NCI-H1930 (cell line): ENCODE data around the gene MYBPH.

Experiments
- DNase-seq, 2 experiments: peaks; one replicate each; lab custom pipeline; 2025; lab: John Stamatoyannopoulos, UW

The MYBPH gene, protein sequence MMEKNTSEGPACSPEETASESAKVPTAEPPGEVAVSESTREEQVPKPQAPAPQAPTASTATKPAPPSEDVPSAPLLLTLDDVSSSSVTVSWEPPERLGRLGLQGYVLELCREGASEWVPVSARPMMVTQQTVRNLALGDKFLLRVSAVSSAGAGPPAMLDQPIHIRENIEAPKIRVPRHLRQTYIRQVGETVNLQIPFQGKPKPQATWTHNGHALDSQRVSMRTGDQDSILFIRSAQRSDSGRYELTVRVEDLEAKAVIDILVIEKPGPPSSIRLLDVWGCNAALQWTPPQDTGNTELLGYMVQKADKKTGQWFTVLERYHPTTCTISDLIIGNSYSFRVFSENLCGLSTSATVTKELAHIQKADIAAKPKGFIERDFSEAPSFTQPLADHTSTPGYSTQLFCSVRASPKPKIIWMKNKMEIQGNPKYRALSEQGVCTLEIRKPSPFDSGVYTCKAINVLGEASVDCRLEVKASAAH

DNA sequence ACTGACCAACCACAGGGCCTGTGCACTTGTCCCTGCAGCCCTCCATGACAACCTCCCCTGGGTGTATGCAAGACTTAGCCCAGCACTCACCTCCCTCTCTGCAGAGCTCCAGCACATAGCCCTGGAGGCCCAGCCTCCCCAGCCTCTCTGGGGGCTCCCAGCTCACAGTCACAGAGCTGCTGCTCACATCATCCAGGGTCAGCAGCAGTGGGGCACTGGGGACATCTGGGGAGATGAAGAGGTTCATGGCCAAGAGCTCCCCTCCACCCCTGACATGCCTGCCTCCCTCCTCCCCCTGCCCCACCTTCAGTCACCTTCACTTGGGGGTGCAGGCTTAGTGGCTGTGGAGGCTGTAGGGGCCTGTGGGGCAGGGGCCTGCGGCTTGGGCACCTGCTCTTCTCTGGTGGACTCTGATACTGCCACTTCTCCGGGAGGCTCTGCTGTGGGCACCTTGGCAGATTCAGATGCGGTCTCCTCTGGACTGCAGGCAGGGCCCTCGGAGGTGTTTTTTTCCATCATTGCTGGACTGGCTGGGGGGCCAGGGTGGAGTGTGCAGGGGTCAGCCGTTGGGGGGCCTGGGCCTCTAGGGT is at the start of gene MYBPH:
MYBPH (minus strand) TSS at position 590 of the 590 bp plus-strand sequence; CDS start at position 519, 71 bp downstream.
- no peak for DNase-seq

DNA sequence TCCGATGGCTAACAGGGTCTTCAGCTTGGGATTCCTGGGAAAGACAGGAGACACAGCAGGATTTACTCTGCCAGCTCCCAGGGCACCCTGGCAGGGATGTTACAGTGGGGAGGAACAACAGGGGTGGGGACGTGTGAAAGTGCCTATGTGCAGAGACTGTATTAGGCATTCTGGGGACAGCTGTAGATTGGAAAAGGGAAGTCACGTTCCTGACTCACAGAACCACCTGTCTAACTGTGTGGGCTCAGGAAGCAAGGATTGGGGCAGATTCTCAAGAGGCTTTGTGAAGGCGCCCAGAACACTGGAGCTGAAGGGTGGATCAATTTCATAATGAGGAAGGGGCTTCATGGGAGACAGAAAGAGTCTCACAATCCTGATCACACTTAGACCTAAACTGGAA is 49.4 kb upstream of the MYBPH start:
- DNase-seq, result no peak

DNA sequence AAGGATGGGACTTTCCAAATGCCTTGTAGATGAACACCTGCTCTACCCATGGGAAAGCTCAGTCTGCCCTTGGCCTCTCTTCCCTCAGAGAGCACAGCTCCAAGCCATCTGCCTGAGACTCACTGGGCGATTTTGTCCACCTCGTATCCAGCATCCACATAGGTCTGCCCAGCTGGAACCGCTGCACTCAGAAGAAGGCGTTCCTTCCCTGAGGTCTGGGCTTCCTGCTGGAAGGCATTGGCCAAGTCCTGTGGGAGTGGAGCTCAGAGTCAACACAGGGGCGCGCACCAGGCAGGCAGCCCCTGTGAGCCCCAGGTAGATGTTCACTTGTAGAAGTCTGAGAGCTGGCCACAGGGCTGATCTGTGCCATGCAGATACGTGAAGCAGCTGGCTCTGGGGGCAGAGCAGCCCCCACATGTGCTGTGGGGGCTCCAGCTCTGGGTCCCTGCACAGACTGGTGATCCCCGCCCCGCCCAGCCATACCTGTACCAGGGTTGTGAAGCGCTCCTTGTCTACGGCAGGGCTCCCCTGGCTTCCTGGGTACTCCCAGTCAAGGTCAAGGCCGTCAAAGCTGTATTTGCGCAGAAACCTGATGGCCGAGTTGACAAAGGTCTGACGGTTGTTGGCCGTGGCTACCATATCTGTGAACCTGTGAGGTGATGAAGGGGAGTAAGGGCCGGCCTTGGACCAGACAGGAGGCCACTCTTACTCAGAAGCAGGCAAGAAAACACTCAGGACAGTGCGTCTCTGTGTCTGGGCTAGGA is 47.6 kb upstream of the MYBPH start:
- DNase-seq, result no peak

DNA sequence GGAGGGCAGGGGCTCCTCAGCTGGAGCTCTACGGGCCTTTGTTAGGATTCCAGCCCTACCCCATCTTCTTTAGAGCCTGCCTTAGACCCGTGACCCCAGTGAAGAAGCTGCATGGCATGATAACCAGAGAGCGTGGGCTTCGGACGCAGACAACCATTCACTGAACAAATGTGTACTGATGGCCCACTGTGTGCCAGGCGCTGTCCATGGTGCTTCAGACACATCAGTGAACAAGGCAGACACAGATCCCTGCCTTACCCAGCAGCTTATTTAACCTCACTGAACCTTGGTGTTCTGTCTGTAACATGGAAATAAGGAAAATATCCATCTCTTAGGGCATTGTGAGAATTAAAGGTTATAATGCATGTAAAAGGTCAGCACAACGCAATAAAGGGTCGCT is 44.3 kb upstream of the MYBPH start:
- no peak for DNase-seq

DNA sequence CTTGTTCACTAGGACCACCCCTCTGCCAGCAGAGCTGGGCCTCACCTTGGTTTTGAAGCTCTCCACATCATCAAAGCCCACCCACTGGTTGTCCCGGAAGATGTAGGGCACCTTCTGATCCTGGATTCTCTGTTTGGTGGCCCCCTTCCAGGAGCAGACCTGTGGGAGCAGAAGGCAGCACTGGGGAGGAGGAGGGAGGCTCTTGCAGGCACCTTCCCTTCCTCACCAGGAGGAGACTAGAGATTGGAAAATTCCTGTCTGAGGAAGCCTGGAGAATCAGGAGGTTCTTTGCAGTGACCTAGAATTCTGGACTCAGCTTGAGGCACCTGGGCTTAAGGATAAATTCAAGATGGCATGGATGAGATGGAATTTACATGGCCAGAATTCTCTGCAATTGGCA is 43.5 kb upstream of the MYBPH start:
- no peak for DNase-seq

DNA sequence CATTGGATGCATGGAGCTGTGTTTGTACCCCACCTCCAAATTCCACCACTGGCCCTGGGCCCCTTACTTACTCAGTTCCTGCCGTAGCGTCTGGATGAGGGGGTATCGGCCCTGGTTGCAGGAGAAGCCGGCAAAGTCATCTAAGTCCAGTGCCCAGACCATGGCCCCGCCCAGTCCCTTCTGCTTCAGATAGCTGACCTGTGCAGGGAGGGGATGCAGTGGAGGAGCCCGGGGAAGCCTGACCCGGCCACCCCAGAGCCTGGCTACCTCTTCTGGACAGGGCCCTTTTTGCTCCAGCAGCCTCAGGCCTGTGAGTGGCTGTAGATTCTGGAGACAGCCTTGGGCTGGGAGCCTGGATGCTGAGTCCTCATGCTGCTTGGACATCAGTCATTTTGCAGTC is 42.0 kb upstream of the MYBPH start:
- no peak for DNase-seq

DNA sequence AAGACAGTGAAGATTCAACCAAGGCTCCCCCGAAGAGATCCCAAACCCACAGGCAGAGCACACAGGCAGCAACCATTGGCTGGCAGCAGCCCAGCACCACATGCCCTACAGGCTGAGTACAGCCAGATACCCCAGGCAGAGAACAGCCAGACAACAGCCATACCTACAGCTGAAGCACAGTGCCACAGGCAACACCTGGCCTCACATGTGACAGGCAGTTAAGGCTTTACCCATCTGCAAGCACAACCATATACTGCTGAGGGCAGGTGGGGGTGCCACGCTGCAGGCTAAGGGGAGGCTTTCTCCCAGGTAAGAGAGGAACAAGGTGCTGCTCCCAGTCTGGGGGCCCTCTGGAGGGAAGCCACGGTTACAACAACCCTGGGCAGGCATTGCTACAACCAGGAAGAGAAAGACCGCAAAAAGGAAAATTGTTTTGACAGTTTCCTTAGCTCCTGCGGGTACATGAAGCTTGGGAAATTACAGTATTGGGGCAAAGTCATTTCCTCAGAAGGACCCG is 41.6 kb upstream of the MYBPH start:
- DNase-seq, result no peak

DNA sequence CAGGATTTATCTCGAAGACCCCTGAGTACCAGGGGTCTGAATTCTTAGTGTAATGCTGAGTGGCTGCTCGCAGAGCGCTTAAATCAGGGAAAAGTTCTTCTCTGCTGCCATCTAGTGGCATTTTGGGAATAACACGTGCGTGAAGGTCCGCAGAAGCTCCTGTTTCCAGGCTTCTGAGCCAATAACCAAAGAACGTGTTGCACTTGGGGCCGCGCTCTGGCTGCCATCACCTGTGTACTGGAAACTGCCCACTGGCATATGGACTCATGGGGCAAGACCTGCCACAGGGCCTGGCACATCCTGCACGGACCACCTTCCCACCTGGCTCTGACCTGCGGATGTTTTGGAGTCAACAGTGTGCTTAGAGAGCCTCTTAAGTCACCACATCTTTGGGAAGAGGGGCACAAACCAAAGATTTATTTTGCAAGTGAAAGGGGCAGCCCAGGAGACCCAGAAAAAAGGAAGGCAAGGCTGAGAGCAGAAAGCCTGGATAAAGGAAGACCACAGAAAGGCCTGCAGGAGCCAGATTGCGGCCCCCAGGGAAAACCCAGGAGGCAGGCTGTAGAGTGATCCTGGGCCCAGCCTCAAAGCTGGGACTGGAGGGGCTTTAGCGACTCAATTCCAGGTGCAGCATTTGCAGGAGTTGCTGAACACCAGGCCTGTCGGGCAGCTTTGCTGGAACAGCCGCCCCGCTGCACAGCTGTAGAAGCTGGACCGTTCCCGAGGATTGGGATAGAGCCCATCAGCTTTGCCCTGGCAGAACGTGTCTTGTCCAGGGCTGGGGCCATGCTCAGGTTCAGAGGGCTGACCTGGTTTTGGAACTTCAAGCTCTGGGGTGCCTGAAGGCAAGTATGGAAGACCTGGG is 40.9 kb upstream of the MYBPH start:
- DNase-seq, result peak; percentile 28 to 74

DNA sequence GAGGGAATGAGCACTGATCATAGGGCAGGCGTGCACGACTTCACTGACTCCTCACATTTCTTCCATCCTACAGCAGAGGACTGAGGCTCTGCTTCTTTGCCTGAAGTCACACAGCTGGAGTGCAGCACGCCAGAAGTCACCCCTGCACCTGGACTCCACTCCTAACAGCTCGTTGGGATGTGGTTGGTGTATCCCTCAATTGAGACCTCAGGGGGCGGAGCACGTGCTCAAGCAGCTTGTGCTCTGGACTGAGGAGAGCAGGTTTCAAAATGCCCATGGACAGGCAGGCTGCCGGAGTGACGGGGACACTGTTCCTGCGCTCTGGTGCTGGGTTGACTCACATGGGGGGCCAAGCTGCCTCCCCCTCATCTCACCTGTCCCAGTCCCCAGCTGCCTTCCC is 39.9 kb upstream of the MYBPH start:
- no peak for DNase-seq

DNA sequence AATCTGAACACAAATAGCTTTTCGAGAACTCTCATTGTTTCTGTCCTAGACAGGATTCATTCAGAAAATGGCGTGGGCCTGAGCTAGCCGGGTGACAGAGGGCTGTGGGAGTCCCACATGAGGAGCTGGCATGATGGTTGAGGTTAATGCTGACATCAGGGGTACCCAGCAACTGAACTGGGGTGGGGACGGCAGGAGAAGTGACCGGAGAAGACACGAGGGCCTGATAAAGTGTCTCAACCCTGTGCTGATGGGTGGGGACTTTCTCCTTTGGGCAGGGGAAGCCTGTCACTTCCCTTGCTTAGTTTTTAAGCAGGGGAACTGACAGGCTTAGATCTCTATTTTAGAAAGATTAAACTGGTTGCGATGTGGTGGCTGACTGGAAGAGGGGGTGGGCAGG is 39.2 kb upstream of the MYBPH start:
- no peak for DNase-seq

DNA sequence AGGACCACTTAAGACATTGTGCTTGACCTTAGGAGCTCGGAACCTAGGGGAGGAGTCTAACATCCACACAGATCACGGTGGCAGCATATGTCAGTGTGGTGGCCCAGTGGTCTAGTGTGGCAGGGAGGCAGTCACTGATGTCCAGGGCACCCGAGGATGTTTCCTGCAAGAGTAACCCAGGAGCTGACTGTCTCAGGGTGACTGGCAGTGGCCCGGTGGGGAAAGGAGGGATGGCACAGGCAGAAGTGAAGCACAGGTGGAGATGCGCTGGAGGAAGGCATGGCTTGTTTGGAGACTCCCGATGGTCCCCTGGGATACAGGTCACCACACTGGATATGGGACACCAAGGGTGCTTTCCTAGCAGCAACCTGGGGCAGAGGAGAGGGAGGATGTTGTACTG is 37.5 kb upstream of the MYBPH start:
- DNase-seq, result no peak

DNA sequence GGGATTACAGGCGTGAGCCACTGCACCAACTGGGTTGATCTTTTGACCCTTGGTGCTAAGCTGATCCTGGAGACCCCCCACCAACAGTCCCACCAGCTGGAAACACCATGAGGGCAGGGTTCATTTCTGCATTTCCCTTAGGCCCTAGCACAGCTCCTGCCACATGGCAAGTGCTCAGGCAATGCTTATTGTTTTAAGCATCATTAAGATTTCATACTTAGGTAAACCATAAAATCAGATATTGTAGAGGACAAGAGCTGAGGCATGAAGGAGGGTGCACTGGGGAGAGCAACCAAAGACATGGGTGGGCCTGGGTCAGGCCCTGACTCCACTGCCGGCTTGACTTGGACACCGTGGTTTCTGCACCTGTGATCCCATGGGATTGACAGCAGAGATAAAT is 36.2 kb upstream of the MYBPH start:
- no peak for DNase-seq

DNA sequence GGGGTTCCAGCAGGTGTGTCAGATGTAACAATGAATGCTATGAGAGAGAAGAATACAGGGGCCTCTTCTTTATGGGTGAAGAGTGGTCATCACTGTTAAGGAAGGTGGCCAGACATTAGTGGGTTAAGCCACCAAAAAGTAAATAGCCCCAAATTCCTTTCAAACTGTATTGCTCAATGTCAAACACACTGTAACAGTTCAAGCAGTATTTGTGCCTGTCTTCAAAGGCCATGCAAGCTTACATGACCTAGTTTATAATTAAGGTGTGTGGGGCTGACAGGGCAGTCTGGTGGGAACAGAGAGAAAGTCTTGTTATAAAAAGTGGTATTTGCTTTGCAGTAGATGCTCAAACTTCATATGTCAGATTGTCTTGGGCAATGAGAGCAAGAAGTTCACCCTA is 35.4 kb upstream of the MYBPH start:
- no peak for DNase-seq

DNA sequence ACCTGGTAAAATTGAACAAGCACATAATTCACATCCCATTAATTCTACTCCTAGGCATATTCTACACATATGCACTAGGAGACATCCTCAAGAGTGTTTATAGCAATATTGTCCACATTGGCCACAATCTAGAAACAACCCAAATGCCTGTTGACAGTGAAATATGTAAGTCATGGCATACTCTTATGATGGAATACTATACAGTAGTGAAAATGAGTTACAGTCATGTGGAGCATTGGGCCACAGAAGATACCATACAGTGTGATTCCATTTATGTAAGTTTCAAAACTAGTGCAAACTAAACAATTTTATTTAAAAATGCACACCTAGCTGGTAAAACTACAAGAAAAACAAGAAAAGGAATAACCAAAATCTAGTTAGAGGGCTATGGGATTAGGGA is 34.7 kb upstream of the MYBPH start:
- DNase-seq, result no peak

DNA sequence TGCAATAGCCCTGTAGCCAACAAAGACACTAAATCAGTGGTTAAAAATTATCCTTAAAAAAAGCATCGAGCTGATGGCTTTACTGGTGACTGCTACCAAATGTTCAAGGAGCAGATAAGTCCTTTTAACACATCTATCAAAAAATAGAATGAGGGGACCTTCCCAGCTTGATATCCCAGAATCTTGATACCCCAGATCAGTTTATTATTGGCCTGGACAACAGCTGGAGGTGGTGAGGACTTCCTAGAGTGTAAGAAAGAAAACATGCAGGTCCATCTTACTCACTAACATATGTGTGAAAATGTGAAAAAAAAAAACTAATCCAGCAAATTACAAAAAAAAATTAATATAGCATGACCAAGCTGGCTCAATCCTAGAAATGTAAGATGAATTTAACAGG is 32.6 kb upstream of the MYBPH start:
- DNase-seq, result no peak

DNA sequence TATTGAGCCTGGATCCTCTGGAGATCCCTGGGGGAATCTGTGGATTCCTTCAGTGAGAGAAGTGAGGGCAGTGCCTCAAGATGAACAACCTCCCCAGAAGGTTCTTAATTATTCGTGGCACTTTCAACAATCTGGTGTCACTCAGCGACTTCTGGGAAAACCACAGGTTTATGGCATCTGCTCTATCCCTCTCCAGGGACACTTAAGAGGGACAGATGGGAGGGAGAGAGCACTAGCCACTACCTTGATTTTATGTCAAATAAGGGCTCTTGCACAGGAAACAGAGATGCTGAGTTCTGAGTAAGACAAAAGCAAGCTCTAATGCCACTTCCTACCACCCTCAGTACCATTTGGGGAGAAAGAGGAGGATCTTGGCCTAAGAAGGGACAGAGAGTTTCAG is 32.1 kb upstream of the MYBPH start:
- no peak for DNase-seq

DNA sequence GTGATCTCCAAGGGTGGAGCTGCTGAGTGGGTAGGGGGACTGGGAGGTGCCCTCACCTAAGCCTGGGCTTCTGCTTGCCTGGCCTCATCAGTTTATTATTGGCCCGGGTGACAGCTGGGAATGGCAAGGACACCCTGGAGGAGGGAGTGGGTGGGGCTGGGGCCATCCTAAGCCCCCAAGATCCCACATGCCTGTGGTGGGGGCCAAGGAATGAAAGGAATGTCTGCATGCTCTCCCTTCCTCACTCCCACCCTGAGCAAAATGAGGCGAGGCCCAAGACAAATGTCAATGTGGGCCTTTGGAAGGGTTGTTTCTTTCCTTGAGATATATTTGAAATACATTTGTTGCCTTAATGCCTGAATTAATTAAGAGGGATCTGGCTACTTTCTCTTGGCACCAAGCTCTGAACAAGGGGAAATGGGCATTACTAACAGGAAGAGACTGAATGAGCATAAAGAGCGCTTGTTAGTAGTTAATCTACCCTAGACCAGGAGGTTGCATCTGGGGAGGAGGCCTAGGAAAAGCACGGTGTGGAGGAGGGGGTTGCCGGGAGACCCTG is 30.6 kb upstream of the MYBPH start:
- DNase-seq, result no peak

DNA sequence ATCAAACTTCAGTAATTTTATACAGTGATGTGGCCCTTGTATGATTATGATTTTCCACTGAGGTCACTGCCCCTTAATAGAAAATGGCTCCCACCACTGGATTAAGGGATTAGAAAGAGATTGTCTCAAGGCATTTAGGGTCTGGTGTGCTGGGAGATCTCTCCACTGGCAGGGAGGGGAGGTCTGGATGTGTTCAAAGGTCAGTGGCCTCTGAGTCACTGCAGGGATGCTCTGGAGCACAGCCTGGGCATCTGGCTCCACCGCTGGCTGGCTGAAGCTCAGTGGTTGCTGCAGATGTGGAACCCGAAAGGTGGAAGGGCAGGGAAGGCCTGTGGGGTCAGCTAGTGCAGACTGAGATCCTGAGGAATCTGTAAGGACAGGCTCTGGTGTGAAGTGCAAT is 29.1 kb upstream of the MYBPH start:
- DNase-seq, result no peak

DNA sequence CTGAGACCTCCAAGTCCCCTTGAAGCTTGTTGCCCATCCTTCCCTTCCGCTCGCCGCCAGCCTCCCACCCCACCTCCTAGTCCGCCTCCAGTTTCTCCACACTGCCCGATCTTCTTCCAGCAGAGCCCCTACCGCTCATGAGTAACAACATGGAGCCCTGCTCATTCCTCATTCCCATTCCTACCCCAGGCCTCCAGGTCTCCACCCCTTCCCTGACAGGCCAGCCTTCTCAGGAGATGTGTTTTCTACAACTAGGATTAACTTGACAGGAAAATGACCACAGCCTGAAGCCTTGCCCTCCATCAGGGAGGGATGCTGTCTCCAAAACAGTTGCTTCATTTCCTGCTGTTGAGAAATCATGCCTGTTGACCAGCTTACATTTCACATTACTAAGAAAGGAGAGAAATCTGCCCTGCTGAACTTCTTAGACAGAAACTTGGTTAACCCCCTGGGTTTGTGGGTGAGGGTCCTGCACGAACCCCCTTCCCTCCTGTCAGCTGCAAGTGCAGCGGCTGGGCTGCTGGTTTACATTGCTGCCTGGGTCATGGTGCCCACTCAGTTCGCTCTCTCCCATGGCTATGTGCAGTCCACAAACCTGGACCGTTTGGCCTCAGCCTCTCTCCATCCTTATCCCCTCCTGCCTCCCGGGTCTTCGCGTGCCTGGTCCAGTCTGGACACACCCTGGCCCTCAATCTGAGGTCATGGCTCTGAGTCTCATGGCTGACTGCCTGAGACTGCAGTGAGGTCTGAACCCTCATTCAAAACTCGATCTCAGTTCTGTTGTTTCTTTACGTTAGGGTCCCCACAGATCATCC is 27.0 kb upstream of the MYBPH start:
- DNase-seq, result no peak

DNA sequence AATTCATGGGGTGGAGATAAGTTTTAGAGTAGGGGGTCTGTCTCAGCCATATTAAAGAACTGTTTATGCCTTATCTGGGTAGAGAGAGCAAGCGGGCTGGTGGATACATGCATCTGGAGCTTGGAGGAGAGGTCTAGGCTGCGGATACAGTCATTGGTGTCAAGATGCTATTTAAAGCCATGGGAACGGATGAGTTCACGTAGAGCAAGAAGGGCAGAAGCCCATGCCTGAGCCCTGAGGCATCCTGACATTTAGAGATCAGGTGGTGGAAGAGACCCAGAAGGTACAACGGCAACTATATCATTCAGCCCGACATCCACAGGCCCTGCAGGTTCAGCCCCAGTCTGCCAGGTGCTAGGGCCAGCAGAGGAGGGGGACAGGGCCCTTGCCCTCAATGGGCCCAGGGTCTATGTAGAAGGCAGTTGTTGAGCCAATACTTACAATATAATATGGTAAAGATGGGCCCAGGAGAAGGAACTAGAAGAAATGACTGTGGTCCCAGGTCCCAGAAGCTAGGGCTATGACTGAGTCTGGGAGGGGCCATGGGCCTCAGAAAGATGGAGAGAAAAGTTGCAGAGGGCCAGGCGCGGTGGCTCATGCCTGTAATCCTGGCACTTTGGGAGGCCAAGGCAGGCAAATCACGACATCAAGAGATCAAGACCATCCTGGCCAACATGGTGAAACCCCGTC is 26.0 kb upstream of the MYBPH start:
- DNase-seq, result no peak
